ELR (cell line): ENCODE data around the gene LRIT1.

ENCODE experiments used
- DNase-seq: peaks from one replicate; pipeline ENCODE4 v3.0.0-alpha.2; 2015; ENCODE audit warnings: low read depth

LRIT1 gene

DNA sequence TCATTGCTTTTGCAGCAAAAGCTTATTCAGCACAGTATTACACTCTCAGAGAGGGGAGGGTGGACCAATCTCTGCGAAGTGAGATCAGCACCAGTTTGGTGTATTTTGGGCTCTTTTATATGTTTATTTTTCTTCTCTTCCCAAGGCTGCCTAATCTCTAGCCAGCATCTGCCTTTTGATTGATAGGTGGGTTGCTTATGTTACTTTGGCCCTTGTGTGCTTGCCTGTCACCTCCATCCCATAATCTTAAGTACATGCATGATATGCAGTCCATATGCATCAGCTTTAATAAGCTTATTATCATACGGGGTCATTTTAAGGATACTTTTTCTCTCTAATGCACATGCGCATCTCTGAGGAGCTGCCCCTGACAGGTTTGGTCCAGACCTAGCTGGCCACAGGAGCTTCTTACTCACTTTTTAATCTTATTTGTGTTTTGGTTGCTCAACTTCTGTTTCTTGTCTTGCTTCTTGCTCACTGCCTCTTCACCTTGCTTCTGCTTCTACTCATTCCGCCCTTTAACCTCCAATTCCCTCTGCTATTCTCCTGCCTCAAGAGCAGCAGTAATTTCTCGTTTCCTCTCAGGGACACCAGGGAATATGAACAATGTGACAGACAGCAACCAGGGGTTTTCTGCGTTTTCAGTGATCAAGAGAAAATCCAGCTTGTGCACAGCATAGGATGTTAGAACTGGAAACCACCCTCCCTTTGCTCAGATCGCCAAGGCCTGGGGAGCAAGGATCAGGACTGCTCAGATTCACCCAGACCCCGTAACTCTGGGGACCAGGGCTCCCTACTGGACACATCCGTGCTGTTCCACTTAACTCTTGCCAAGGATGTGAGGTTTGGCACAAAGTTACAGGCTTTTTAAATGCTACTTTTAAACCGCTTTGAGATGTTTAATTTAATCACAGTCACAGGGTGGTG is 13.5 kb upstream of the LRIT1 start:
- DNase-seq, result no peak

DNA sequence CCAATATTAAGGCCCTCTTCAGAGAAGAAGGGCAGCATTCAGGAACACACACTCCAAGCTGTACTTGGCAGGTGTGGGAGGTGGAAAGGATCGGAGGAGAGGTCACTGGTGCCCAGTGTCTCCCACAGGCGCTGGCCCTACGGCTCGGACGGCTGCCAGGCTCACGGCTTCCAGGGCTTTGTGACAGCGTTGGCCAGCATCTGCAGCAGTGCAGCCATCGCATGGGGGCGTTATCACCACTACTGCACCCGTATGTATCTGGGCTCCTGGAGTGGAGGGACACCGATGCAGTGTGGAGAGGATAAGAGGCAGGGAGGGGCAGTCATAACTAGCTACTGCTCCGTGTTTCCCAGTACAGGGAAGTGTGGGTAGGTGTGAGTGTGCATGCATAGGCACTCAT is 7.4 kb upstream of the LRIT1 start:
- no peak for DNase-seq

DNA sequence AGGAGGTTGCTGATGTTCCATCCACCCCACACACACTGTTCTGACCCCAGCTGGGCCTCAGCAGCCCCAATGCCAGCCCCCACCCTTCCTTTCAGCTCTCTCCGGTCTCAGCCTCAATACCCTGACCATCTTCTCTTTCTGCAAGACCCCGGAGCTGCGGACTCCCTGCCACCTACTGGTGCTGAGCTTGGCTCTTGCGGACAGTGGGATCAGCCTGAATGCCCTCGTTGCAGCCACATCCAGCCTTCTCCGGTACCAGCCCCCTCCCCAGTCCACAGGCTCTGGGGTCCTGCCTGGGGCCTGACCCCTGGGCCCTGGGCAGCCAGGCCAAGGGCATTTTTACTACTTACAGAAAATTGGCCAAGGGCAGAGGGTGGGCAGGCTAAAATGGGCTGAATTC is 6.2 kb upstream of the LRIT1 start:
- DNase-seq, result no peak

DNA sequence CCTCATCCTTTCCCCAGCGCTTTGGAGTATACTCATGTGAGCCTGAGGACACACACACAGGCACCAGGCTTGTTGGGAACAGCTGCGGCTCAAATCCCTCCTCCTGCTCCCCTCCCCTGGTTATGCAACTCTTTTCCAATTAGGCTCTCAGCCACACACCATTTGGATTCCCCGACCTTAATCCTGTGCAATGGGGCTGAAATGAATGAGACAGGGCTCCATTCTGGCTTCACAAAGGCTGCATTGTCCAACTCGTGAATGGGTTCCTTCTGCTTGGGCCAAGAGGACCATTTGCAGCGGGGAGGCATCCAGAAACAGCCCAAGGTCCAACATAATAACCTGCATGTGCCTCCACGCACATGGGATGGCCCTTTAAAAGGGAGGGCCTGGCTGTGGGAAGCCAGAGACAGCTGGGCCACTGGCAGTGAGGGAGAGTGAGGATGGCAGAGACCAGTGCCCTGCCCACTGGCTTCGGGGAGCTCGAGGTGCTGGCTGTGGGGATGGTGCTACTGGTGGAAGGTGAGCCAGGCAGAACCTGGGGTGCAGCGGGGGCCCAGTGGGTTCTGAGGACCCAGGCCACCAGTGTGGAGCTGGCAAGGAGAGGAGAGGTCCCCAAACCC is 3.4 kb upstream of the LRIT1 start, which contains the start of gene RGR:
RGR (plus strand) TSS at position 403 of the 620 bp plus-strand sequence; CDS start at position 441, 38 bp downstream.
- no peak for DNase-seq

DNA sequence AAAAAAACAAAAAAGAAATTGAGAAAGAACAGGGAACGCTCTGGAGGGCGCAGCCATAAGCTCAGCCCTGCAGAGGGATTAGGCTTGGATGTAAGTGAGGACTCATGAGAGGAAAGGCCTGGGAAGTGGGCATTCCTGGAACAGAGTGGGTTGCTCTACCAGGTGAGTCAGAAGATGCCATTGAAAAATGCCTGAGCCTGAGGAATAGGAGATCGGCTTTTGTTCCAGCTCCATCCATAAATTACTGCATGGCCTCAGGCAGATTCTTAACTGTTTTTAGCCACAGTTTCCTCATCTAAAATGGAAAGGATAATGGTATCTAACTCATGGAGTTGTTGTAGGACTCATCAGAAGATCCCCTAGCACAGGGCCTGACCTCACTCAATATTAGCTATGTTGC is 2.4 kb upstream of the LRIT1 start:
- DNase-seq, result no peak

DNA sequence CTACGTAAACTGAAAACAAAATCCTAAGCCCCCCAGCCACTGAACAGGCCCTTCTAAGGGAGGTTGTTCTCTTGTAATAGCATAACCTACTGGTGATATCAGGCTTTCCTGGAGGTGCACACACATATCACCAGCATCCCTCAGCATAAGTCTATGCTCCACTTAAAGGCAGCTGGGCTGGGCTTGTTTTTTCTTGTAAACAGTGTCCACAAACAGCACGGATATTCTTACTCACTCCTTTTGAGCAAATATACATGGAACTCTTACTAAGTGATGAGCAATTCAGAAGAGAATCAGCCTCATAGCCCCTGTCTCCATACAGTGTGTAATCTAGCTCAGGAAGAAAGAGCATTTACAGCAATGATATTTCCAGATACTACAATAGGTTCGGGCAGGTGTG is 2.4 kb downstream of the LRIT1 start:
- DNase-seq, result peak; percentile 3

DNA sequence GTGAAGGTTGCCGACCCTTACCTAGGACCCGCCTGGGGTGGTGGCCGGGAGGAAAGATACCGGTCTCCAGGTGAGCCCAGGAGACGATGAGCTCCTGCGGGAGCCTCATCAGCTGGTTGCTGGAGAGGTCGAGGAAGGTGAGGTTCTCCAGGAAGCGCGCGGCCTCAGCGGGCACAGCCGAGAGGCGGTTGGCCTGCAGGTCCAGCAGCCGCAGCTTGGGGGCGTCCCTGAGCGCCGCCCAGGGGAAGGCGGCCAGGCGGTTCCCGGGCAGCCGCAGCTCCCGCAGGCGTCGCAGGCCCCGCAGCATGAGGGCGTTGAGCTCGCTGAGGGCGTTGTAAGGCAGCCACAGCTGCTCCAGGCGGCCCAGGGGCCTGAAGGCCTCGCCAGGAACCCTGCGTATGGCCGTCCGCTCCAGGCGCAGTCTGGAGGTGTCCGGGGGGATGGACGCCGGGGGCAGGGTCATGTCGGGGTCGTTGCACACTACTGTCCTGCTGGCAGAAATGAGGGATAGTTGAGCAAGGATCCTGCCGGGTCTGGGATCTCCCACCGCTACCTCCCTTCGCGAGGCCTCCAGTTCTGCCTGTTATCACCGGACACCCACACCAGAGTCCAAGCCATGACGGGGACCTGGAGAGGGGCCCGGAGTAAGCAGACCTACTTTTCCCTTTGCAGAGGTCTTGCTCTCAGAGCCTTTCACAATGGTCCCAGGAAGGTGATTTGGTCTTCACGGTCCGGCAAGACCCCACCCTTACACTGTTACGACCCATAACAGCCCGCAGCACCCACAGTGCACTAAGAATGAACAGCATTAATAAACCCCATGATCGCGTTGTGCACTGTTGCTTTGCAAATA is 3.9 kb downstream of the LRIT1 start:
- DNase-seq, result no peak

DNA sequence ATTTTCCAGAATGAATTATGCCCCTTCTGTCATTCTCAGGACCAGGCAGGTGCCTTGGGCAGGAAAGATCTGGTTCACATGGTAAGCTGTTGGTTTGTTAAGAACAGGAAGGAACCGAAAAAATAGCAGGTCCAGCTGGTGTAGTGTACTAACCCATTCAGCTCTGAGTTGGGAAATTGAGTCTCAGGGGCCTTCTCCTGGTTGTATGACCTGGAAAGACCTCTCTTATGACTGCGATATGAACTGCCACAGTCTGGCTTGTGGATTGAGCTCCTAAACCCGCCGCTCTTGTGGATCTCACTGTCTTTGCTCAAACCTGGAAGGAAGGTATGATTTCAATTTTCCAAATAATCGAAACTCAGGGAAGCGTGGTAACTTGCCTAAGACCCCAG is 4.5 kb downstream of the LRIT1 start:
- DNase-seq, result no peak

DNA sequence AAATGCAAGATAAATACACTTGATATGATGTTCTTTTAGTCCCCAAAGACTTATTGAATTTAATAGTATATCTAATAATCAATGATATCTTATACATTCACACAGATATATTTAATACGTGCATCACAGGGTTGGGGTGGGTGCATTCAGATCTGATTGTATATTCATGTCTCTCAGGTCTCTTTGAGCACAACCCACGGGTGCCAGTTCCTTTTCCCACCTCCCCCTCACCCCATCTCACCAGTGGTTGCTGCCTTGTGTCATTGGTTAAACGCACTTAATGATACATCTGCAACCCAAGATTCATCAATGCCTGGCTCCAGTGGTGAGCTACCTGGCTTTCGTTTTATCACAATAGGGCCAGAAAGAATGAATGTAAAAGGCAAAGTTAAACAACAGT is 6.2 kb downstream of the LRIT1 start:
- no peak for DNase-seq

DNA sequence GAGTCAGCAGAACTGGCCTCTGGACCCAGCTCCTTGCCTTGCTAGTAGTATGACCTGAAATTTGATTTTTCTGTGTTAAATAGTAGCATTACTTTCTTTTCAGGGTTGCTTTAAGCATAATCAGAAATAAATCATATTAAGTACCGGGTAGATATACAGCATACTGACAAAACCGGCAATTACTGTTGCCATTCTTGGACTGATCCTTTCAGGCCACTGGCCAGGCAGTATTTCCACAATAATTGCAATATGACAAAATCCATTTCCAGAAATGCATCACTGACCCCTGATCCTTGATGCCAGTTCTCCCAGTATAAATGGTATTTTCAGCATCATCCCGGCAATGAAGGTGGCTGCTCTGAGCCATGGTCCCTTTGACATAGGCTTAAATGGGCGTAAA is 6.9 kb downstream of the LRIT1 start:
- DNase-seq, result no peak

DNA sequence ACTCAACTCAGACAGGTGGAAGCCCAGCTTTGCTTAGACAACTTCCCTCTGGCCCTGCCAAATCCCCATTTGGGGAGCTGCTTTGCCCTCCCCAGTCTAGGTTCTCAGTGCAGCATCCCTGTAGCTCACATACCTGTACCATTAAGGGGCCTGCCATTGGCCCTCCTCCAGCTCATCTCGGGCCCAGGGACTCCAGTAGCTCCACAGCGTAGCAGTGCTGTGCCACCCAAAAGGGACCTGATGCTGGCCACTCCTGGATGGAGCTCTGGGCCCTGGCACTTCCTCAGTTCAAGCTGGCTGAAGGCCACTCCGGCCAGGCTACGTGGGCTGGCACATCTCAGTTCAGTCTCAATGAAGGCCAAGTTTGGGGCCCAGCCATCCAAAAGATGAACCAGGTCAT is 7.4 kb downstream of the LRIT1 start:
- no peak for DNase-seq

DNA sequence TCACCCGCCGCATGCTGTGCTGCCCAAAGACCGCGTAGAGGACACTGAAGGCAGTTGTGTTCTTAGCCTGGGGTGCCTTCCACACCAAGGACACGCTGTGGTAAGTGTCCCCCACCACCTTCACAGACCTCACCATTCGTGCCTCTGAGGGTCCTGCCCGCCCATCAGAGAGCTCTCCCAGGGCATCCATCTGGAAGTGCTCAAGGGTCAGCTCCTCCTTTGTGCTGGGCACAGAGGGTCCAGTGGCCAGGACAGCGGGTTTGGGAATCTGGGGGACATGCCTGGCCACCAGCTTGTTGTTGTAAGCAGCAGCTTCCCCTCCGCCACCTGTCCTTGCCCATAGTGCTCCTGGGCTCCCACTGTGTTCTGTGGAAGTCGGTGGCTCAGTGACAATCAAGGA is 9.0 kb downstream of the LRIT1 start:
- no peak for DNase-seq

DNA sequence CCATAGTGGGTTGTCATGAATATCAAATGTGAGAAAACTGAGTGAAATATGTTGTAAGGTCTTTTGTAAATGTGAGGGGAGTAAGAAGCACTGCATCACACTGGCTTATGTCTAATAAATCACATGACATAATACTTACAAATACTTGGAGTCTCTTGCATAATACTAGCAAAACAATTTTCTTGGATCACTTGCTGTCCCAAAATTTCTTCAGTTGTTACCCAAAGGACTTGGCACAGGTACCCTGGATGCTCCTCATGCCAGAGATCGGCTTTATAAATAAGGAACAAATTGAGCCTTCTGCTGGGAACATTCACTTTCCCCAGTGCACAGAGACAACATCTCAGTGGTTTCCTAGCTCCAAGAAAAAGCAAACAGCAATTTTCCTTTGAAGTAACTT is 11.0 kb downstream of the LRIT1 start:
- DNase-seq, result no peak

DNA sequence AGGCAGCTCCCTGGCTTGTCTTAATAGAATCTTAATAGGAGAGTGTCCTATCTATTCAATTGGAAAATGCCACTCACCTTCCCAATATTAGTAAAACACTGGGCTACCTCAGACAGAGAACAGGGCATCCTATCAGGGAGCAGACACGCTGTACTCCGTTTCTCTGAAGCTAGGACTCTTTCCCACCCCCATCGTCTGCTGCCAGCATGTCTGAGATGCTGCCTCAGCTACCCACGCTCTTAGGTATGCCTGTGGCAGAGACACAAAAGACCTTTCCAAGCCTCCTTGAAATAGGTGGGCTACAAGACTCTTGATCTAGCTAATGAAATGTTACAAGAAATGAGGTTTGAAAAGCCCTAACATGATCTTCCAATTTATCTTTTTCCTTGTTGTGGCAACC is 13.5 kb downstream of the LRIT1 start:
- DNase-seq, result no peak

DNA sequence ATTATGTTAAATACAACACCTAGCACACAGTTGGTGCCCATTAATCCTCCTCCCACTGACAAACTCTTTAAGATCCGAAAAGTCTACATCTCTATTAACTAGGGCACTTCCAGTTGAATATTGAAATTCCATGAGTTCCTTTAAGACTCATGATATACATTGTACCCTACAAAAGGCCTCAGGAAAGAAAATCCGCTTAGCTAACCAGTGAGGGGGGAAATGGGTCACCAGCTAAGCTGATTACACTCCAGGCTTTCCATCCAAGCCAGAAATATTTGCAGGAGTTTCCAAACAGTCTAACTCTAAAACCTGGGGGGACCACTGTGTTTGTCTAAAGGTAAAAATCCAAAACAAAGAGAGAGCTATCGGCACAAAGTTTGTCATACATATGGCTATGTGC is 14.7 kb downstream of the LRIT1 start:
- DNase-seq, result no peak

DNA sequence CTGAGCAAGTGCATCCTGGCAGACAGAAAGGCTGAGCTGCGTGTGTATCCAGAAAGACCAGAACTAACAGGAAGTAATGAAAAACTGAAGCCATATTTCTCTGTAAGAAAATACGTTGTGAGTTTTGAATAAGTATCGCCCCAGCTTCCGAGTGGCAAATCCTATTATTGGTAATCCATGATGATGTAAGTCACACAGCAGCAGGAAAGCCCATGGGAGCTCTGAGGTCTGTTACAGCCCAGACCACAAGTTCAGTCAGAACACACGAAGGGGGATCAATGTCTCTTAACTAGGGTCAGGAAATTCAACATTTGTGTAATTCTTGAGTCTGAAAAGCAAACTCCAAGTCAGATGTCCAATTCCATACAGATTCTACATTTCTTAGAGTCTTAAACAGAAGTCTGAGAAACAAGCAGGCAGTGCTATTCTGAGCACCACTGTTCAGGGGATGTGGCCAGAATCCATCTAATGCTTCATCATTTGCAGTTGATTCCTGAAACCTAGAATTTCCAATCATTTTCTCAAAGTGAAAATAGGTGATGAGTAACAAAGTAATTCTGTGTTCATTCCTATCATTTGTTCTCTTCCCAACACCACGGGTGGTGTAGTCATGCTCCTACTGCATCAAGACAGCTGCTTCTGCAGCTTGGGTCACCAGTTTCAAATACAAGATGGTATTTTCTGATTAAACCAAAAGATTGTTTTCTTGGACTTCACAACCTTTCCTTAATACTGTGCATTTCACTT is 15.7 kb downstream of the LRIT1 start, which contains the start of gene LRIT2:
LRIT2 (minus strand) TSS at position 118 of the 747 bp plus-strand sequence; CDS start at position 94, 24 bp downstream.
- DNase-seq, result no peak

DNA sequence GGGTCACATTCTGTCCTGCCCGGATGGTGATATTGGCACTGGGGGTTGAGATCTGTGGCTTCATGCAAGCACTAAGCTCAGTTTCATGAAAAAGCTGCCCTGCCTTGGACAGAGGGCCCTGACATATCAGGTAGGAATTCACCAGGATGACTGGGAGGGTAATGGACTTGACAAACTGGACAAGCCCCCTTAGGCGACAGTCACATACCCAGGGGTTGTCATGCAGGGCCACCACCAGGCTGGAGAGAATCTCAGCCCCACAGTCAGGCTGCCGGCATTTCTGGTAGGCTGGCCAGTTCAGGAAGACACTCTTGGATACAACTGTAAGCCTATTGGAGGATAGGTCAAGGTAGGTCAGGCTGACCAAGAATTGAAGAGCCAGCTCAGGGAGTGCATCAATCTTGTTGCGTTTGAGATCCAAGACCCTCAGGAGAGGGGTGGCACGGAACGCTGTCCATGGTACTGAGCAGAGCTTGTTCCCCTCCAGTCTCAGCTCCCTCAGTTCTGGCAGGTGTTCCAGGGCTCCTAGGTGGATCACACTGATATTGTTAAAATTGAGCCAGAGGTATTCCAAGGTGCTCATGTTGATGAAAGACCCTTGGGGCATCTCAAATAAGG is 16.8 kb downstream of the LRIT1 start:
- DNase-seq, result no peak

DNA sequence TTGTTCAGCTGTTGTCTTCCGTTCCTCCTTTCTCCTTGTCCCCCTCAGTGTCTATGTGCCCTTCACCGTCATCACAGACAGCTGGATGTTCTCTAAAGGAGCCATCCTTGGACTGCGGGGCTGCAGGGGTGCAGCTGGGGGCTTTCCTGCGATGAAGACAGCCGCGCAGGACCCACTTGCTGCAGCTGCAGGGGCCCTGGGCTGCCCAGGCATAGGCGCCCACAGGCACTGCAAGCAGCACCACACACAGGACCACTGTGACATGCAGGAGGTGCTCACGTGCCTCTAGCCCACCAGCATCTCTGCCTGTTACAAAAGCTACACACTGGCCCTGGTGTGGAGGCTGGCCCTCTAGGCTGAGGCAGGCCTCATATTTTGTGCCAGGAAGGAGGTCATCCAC is 19.4 kb downstream of the LRIT1 start:
- no peak for DNase-seq

DNA sequence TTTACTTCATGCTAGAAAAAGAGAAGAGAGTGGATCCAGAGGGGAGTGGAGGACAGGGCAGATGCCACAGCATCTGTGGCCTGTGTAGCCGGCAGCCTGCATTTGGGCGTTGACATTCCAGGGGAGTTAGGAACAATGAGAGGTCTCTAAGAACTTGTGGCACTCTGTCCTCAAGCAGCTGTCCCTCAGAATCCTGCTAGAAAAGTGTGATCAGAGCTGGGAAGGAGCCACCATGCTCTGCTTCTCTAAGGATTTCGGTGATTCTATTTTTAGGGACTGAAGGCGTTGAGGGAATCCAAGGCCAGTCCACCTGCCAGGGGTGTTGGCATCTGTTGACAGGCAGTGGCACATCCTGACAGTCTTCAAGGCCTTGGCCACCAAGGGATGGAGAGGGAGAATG is 23.6 kb downstream of the LRIT1 start:
- no peak for DNase-seq

DNA sequence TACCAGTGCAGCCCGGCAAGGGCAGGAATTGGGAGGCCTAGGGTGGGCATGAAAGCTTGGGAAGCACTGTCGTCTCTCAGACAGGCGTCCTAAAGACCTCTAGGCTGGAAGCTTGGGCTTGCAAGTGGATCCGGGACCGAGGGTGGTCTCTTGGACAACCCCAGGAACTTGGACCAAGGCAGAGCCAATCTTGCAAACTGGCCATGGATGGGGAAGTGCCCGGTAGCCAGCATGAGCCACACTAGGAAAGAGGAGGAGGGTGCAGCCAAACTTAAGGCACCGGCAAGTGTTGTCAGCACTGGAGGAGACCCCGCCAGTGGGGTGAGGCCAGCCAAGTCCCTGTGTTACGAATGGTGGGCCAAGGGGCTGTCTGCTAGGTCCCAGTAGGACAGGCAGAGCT is 24.5 kb downstream of the LRIT1 start:
- DNase-seq, result no peak

DNA sequence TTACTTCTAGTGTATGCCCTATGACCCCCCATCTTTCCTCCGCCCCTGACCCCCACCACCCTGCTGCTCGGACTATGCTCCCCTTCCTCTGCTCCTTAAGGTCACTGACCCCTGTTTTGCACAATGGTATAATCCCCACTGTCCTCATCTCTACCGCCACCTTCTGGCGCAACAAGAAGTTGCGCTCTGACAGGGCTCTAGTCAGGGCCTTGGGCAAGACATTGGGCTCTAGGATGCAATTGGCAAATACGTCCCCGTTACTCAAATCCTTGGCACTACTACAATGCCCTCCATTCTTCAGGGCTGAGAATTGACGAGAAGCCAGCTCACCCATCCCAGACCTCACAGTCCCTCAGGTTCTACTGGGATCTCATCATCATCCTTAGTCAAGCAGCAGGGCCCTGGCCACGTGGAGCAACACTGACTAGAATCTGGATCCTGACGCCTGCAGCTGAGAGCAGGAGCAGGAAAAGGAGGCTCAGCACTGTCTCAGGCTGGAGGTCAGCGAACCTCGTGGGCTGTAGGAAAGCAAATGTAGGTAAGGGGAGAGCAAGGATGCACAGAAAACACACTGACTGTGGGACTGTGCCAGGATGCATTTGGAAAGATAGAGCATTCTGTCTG is 26.6 kb downstream of the LRIT1 start:
- DNase-seq, result peak; percentile 23
